Epidermal melanocyte (primary cell): ENCODE measurements around the gene MYL4.
A peak's percentile ranks its signal among the peaks of the same experiment; 100 is the strongest.
"Not testable (repeated sequence)": the region's sequence is repeated elsewhere in the genome, so short reads cannot be mapped to it uniquely, and the experiment has no call there.

Source experiments
- DNase-seq: peaks from one replicate; pipeline ENCODE4 v3.0.0; 2011; ENCODE audit warnings: low spot score; ENCODE audit not compliant: insufficient read length

Gene MYL4

GRCh38 chr17:47240806-47241205 is 31.7 kb downstream of the MYL4 start:
- no peak for DNase-seq

GRCh38 chr17:47242648-47243047 is 33.5 kb downstream of the MYL4 start:
- DNase-seq = no peak

GRCh38 chr17:47243737-47244598 is 34.8 kb downstream of the MYL4 start:
- DNase-seq = no peak

GRCh38 chr17:47244697-47245096 is 35.5 kb downstream of the MYL4 start:
- no peak for DNase-seq

GRCh38 chr17:47246120-47246519 is 37.0 kb downstream of the MYL4 start:
- no peak for DNase-seq

GRCh38 chr17:47250855-47251254 is 41.7 kb downstream of the MYL4 start:
- no peak for DNase-seq

GRCh38 chr17:47251421-47251940 is 42.3 kb downstream of the MYL4 start:
- no peak for DNase-seq

GRCh38 chr17:47252209-47252608 is 43.1 kb downstream of the MYL4 start:
- DNase-seq = no peak

GRCh38 chr17:47252766-47253512 is 43.8 kb downstream of the MYL4 start:
- no peak for DNase-seq

GRCh38 chr17:47253541-47254402 is 44.6 kb downstream of the MYL4 start, which contains the start of gene ITGB3:
TSS of gene ITGB3 (plus strand) at chr17:47253827. CDS start at chr17:47253862, 35 bp downstream.
- DNase-seq = no peak

- no peak for DNase-seq
These were observed 45.3 kb downstream of the MYL4 start for GRCh38 chr17:47254403-47254943.

GRCh38 chr17:47257651-47258339 is 48.6 kb downstream of the MYL4 start:
- no peak for DNase-seq

GRCh38 chr17:47262586-47262985 is 53.4 kb downstream of the MYL4 start:
- DNase-seq = no peak

GRCh38 chr17:47264166-47264565 is 55.0 kb downstream of the MYL4 start:
- no peak for DNase-seq

GRCh38 chr17:47265983-47266541 is 56.9 kb downstream of the MYL4 start:
- DNase-seq = no peak

GRCh38 chr17:47266782-47267181 is 57.6 kb downstream of the MYL4 start:
- DNase-seq = no peak

GRCh38 chr17:47267354-47267828 is 58.2 kb downstream of the MYL4 start:
- DNase-seq = peak; percentile 40

GRCh38 chr17:47268964-47269363 is 59.8 kb downstream of the MYL4 start:
- DNase-seq = not testable (repeated sequence)

- DNase-seq = not testable (repeated sequence)
These were observed 60.6 kb downstream of the MYL4 start for GRCh38 chr17:47269561-47270280.
